Raji (cell line): ENCODE measurements around the gene NACA2.

Experiments
- POLR2A ChIP-seq: IDR thresholded peaks from 2 replicates; pipeline ENCODE4 v1.6.1; 2011; ENCODE audit warnings: low read depth, low read length, control low read depth; ENCODE audit not compliant: insufficient read depth

NACA2 gene

GRCh38 chr17:61568219-61569072 is 22.6 kb downstream of the NACA2 start:
- TF ChIP-seq POLR2A = no peak

GRCh38 chr17:61567045-61567802 is 23.8 kb downstream of the NACA2 start:
- no peak for TF ChIP-seq POLR2A

GRCh38 chr17:61565213-61565612 is 25.8 kb downstream of the NACA2 start:
- TF ChIP-seq POLR2A = no peak

- no peak for TF ChIP-seq POLR2A
Measured at GRCh38 chr17:61562287-61562686, 28.7 kb downstream of the NACA2 start.

- no peak for TF ChIP-seq POLR2A
Measured at GRCh38 chr17:61561354-61561753, 29.7 kb downstream of the NACA2 start.

- TF ChIP-seq POLR2A = no peak
Measured at GRCh38 chr17:61560071-61560470, 30.9 kb downstream of the NACA2 start.

- TF ChIP-seq POLR2A = no peak
Measured at GRCh38 chr17:61556224-61557188, 34.5 kb downstream of the NACA2 start.

GRCh38 chr17:61555127-61555566 is 35.9 kb downstream of the NACA2 start:
- no peak for TF ChIP-seq POLR2A

GRCh38 chr17:61554209-61554608 is 36.8 kb downstream of the NACA2 start:
- no peak for TF ChIP-seq POLR2A

GRCh38 chr17:61551255-61551742 is 39.7 kb downstream of the NACA2 start:
- no peak for TF ChIP-seq POLR2A

- no peak for TF ChIP-seq POLR2A
Measured at GRCh38 chr17:61547113-61547512, 43.9 kb downstream of the NACA2 start.

- no peak for TF ChIP-seq POLR2A
Measured at GRCh38 chr17:61545335-61545938, 45.6 kb downstream of the NACA2 start.

GRCh38 chr17:61543786-61544415 is 47.1 kb downstream of the NACA2 start:
- no peak for TF ChIP-seq POLR2A

- TF ChIP-seq POLR2A = no peak
Measured at GRCh38 chr17:61542027-61542426, 49.0 kb downstream of the NACA2 start.

- TF ChIP-seq POLR2A = no peak
Measured at GRCh38 chr17:61540874-61541273, 50.1 kb downstream of the NACA2 start.
